HG03039 (cell line): ENCODE measurements around the gene ANKRD23.

Source experiments
- ATAC-seq: cut with Tn5 transposase; IDR thresholded peaks from one replicate; pipeline ENCODE4 v1.9.1; 2021; ENCODE audit warnings: mild to moderate bottlenecking, moderate library complexity; ENCODE audit not compliant: unreplicated experiment

The ANKRD23 gene

GRCh38 chr2:96839875-96840850, 3.7 kb downstream of the ANKRD23 start:
- no peak for ATAC-seq

GRCh38 chr2:96839293-96839874, 4.4 kb downstream of the ANKRD23 start:
- no peak for ATAC-seq

- ATAC-seq, result no peak
These were observed 5.2 kb downstream of the ANKRD23 start for GRCh38 chr2:96838345-96839292.

- ATAC-seq, result no peak
These were observed 6.2 kb downstream of the ANKRD23 start for GRCh38 chr2:96837575-96837974.

DNA sequence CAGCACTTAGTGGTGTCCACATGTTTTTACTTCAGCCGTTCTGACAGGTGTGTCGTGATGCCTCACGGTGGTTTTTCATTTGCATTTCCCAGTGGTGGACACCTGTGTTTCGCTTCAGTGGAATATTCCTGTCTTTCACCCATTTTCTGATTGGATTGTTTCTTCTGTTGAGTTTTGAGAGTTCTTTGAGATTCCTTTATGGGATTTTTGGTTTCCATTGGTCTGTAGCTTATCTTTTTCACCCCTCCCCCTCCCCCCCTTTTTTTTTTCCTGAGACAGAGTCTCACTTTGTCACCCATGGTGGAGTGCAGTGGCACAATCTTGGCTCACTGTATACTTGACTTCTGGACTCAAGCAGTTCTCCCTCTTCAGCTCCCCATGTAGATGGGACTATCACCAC, 8.0 kb downstream of the ANKRD23 start:
- ATAC-seq, result no peak

DNA sequence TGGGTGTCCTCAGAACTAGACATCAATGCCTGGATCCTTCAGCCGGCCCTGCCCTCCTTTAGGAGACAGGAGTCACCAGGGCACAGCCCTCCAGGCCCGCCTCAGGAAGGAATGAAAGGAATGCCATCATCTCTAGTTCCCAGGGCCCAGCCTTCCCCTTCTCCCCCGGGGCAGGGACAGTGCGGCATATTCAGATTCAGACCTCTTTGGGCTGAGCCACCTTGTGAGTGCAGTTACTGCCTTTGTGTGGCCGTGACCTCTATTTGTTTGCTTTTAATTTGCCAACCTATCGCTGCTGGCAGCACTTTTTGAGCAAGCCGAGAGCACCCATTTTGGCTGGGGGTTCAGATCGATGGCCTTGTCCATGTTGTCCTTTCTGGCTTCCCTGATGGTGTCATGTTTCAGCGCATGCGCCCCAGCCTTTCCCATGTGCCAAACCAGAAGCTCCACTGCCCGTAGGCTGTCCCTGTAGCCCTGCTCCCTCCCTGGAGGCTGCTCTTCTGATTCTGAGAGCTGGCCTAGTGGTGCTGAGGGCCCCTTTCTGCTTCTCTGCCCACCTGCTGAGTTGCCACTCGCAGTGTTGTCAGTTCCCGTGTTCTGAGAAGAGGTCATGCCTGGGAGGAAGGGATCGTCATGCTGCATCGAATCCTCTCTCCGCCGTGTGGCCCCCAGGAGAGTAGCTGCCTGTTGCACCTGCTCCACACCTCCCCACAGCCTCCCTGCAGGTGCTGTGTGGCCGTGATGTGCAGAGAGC, 10.9 kb downstream of the ANKRD23 start:
- no peak for ATAC-seq

DNA sequence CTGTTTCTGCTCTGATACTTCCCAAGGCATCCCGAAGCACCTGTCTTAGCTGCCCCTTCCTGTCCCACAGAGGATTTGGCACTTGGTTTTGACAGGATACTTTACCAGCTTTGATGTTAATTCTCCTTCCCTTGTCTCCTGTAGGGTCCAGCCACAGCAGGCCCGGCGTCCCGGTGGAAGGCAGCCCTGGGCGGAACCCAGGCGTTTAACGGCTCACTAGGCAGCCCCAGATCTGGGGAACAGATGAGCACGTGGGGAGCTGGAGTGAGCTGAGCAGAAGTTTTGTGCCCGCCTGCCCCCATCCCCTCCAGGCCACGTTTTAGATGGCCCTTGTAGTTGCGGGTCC, 11.4 kb downstream of the ANKRD23 start:
- no peak for ATAC-seq

DNA sequence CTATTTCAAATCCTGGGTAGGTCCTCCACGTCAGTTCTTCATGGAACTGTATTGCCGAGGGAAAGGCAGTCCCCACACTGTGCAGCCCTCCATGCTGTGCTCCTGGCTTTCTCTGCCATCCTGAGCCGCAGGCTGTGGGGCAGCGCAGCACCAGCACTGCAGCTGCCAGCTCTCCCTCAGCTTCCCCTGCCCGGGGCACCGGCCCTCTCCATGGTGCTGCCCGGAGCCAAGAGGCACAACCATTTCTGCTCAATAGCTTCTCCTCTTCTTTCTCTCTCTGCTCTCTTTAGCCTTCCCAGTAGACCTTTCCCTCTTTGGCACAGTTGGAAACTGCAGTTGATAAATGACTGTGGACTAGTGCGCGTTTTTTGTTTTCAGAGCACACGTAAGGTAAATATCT, 12.1 kb downstream of the ANKRD23 start:
- no peak for ATAC-seq

DNA sequence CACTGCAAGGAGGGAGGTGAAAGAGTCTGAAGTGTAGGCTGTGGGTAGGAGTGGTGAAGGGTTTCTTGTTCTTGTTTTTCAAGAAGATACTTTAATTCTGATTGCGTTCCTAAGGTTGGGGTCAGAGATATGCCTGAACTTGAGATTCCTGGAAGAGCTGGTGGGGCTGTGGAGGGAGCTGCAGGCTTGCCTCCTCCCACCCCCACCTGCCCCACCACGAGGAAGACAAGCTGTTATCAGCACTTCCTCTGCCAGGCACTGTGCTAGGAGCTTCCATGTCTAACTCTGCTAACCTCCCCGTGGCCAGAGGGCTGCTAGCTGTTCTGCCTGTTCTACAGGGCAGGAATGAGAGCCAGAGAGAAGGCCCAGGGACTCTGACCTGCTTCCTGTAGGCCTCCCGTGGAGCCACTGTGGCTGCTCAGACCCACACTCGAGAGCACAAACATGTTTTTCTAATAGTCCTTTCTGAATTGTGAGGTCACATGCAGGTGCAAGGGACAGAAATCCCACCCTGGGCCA, 13.7 kb downstream of the ANKRD23 start:
- no peak for ATAC-seq

DNA sequence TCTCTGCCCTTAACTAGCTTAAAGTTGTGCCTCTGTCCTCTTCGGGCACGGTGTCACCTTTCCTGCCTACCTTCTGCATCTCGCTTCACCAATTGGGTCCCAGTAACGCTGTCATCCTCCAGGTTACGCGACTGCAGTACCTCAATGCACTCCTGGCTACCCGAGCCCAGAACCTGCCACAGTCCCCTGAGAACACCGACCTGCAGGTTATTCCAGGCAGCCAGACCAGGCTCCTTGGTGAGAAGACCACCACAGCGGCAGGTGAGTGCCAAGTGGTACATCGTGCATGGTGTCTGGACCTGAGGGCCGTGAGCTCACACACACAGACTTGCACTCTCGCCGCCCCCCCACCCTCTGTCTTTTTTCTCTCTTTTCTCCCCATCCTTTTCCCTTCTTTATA, 14.9 kb downstream of the ANKRD23 start:
- ATAC-seq, result no peak

- ATAC-seq, result no peak
These were observed 15.4 kb downstream of the ANKRD23 start for GRCh38 chr2:96828436-96828835.

GRCh38 chr2:96826546-96827278, 17.1 kb downstream of the ANKRD23 start:
- ATAC-seq, result no peak

GRCh38 chr2:96825057-96825456, 18.8 kb downstream of the ANKRD23 start:
- ATAC-seq, result no peak

DNA sequence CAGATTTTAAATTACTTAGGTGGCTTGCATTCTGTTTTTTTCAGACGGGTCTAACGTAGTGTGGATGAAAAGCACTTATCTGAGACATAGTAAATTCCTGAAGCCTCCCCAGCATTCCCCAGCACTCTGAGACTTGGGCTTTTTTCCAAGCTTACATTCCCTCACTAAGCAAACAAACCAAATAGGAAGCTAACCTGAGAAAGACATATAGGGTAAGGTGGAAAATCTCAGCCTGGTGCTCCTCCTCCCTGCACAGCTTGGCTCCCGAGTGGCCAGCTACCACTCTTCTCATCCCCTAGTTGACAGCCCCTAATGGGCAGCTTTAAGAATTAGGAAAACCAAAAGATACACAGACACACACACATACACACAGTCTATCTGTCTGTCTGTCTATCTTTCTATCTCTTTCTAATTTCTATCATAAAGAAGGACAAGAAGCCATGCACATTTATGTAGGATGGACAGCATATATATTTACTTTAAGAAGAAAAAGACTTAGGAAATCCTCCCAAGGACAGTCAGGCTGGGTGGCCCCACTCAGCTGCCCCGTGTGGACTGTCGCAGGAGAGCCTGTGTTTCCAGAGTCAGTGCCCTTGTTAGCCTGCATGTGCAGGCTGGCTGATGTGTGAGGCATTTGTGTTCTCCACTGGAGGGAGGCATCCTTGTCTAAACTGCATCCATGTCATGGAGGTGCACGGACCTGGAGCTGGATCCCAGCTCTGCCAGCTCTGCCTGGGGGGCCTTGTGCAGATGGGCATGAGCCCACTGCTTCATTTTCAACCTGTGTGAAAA, 19.5 kb downstream of the ANKRD23 start:
- no peak for ATAC-seq

DNA sequence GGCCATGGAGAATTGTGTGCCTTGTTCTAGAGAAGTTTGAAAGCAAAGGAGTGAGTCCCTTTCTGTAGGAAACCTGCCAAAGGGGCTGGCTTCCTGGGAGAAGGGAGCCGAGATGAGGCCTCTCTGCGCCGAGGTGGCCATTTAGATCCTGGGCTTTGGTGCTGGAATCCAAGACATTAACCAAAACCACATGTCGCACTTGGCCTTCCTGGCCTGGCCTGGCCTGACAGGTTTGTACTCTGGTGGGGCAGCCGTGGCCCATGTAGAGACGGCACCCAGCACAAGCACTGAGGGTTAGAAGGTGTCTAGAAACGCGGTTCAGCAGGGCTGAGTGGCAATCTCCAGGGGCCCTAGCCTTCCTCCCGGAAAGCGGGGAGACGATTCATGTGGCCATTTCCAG, 20.6 kb downstream of the ANKRD23 start:
- no peak for ATAC-seq

DNA sequence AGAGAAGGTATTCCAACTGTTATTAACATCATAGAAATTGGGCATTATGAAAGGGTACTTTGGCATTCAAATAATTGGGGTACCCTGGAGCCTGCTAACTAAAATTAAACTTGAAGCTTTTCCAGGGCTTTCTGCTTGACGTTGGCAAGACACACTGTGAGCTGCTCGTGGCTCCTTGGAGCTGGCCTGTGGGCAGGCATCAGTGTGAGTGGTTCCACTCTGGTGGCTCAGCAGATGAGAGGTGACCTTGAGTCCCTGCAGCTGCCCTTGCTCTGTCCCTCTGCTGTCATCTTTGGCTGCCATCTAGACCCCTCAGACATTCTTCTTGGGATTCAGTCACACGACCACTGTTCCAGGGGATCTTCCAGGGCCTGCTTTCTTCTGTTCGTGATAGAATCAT, 21.0 kb downstream of the ANKRD23 start:
- ATAC-seq, result no peak

DNA sequence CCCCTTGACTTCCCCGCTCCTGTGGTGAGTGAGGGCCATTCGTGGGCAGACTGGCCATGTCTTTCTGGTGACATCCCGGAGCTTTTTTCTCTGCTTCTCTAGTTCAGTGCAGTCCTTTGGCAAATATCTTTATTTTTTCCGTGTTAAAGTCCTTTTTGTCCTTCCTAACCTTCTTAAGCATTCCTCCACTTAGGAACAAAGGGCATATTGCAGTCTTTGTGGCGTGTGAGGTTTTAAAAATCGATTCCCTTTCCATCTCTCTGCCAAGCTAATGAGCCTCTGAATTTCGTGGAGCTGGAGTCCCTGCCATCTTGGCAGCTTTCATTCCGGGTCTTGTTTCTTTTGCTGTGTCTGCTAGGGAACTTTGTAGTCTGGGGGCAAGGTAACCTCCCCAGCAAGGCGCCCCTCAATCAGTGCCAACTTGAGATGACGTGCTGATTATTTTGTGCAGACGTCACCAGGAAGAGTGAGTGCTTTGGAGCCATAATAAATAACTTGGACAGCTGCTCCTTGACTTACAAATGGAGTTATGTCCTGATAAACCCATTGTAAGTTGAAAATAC, 22.6 kb downstream of the ANKRD23 start:
- no peak for ATAC-seq

DNA sequence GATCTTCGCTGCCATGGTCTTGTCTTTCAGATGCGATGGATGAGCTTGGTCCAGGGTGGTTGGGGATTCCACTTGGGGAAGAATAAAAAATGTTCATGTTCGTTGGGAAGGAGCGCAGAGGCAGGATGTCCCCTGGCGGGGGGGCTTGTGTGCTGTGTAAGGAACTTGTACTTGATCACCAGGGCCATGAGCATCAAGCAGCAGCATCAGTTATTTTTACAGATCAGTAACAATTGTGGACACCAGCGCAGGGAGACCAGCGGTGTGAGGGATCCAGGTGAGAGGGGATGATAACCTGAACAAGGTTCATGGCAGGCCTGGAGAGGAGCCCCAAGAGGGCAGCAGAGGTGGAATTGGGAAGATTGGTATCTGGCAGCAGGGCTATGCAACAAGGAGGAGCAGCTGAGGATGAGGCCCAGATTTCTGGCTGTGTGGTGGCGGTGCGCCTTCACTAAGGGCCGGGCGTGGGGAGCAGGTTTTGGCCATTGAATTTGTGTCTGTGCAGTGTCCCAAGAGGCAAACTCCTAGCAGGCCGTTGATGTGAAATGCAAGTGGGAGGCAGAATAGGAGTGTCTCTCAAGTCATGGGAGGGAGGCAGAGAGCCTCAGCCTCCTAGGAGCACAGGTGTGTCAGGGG, 23.8 kb downstream of the ANKRD23 start:
- ATAC-seq, result no peak
